DMS79 treated with DMSO at 0.1 percent for 48 hours (cell line): ENCODE measurements around the gene SOX8.
"Not testable (repeated sequence)": the region's sequence is repeated elsewhere in the genome, so short reads cannot be mapped to it uniquely, and the experiment has no call there.

Source experiments
- DNase-seq: peaks from one replicate; lab custom pipeline; 2025; lab: John Stamatoyannopoulos, UW

Gene SOX8

GRCh38 chr16:981695-982144 lies at the start of gene SOX8:
Gene SOX8, plus strand, starts transcription at chr16:981770. Its CDS starts 153 bp downstream, at chr16:981923.
- DNase-seq, result no peak

- no peak for DNase-seq
Measured at GRCh38 chr16:932831-933330, 48.7 kb upstream of the SOX8 start.

GRCh38 chr16:933581-933980 lies 48.0 kb upstream of the SOX8 start:
- DNase-seq, result no peak

GRCh38 chr16:934178-934577 lies 47.4 kb upstream of the SOX8 start:
- DNase-seq, result no peak

- no peak for DNase-seq
Measured at GRCh38 chr16:935684-936083, 45.9 kb upstream of the SOX8 start.

GRCh38 chr16:937311-937710 lies 44.3 kb upstream of the SOX8 start:
- DNase-seq, result no peak

- no peak for DNase-seq
Measured at GRCh38 chr16:937723-938122, 43.8 kb upstream of the SOX8 start.

GRCh38 chr16:938136-938535 lies 43.4 kb upstream of the SOX8 start:
- DNase-seq, result no peak

GRCh38 chr16:938752-939151 lies 42.8 kb upstream of the SOX8 start:
- DNase-seq, result no peak

GRCh38 chr16:939311-939710 lies 42.3 kb upstream of the SOX8 start:
- DNase-seq, result no peak

GRCh38 chr16:939941-940340 lies 41.6 kb upstream of the SOX8 start:
- DNase-seq, result no peak

- DNase-seq, result no peak
Measured at GRCh38 chr16:942436-943060, 39.0 kb upstream of the SOX8 start.

GRCh38 chr16:943971-944370 lies 37.6 kb upstream of the SOX8 start:
- DNase-seq, result no peak

- no peak for DNase-seq
Measured at GRCh38 chr16:945271-946047, 36.1 kb upstream of the SOX8 start.

GRCh38 chr16:946048-946395 lies 35.5 kb upstream of the SOX8 start:
- no peak for DNase-seq

GRCh38 chr16:947255-947921 lies 34.2 kb upstream of the SOX8 start:
- peak; percentile 51 for DNase-seq

GRCh38 chr16:947922-948303 lies 33.7 kb upstream of the SOX8 start:
- not testable (repeated sequence) for DNase-seq

GRCh38 chr16:948767-949166 lies 32.8 kb upstream of the SOX8 start:
- DNase-seq, result not testable (repeated sequence)

GRCh38 chr16:950733-951573 lies 30.6 kb upstream of the SOX8 start:
- DNase-seq, result not testable (repeated sequence)

- no peak for DNase-seq
Measured at GRCh38 chr16:951660-952301, 29.8 kb upstream of the SOX8 start.

- DNase-seq, result no peak
Measured at GRCh38 chr16:952321-952720, 29.2 kb upstream of the SOX8 start.

GRCh38 chr16:953818-954217 lies 27.8 kb upstream of the SOX8 start:
- not testable (repeated sequence) for DNase-seq
